Activated T-cell treated with anti-CD3 and anti-CD28 coated beads for 1 hour (primary cell): ENCODE data around the gene ATP5ME.
"Not testable (repeated sequence)": the region's sequence is repeated elsewhere in the genome, so short reads cannot be mapped to it uniquely, and the experiment has no call there.

Experiments
- DNase-seq: peaks from one replicate; pipeline ENCODE4 v3.0.0-alpha.2; 2020; ENCODE audit warnings: low read depth

Gene ATP5ME

DNA sequence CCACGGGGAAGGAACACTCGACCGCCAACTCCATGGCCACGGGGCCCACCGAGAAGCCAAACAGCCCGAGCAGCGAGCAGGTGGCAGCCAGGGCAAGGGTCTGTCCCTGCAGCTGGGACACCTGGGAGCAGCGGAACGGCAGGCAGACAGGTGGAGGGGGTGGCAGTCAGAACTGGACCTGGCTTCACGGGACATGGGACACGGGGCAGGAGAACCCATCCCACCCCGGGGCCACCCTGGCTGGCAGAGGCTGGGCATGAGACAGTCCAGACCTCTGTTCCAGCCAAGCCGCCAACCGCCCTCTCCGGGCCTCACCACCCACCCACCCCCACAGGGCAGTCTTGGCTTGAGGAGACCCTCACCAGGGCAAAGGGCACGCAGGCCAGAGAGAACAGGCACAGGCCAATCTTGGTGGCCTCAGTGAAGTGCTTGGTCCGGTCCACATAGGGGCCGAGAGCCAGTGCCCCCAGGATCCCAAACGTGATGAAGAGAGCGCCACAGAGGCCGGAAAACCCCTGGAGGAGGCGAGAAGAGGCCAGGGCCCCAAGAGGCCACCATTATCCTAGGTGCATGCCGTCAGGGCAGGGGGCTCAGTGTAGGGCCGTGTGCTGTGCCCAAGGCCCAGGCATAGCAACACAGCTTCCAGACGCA, 9.3 kb upstream of the ATP5ME start:
- no peak for DNase-seq

DNA sequence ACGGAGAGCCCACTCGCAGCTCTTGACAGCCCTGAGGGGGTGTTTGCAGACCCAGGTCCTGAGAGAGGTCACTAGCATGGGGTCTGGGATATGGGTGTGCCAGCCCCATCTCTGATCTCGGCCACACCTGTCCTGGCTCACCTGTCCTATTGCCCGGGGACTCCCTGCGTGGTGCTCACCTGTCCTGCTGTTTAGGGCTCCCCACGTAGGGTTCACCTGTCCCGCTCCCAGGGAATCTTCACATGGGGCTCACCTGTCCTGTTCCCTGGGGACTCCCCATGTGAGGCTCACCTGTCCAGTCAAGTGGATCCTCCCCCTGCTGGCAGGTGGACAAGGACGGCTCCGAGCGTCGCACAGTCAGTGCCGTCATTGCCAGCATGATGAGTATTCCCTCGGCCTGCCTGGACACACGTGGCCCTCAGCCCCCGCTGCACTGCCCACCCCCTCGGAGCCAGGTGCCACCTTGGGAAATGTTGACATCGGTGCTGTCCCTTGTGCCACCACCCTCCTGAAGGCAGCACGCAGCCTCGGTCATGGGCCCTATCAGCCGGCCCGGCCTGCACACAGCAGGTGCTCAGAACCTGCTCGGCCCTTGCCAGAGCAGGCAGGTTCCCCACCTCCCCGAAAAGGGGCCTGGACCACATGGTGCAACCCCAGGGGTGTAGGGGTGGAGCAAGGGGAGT, 8.6 kb upstream of the ATP5ME start:
- DNase-seq, result no peak

DNA sequence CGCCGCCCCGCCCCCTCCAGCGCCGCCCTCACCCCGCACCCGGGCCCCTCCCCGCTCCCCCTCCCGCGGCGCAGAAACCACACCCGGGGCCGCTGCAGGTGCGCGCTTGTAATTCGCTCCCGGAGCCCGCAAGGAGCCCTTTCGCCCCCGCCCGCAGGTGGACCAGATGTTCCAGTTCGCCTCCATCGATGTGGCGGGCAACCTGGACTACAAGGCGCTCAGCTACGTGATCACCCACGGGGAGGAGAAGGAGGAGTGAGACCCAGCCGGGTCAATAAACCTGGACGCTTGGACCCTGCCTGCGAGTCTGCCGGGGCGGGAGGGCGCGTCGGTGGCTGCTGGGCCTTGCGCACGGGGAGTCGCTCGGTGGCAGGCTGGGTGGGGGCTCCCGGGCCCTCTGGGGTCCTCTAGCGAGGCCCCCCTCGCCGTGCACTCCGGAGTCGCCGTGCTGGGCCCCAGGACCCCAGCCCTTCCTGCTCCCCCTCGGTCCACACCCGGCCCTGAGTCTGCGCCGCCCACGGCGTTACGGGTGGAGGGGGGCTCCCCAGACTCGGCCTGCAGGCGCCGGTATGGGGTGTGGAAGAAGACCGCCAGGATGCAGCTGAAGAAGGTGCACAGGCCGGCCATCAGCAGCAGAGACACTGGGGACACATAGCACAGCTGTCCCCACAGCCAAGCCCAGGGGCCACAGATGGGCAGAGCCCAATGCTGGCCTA, 7.8 kb upstream of the ATP5ME start:
- no peak for DNase-seq

DNA sequence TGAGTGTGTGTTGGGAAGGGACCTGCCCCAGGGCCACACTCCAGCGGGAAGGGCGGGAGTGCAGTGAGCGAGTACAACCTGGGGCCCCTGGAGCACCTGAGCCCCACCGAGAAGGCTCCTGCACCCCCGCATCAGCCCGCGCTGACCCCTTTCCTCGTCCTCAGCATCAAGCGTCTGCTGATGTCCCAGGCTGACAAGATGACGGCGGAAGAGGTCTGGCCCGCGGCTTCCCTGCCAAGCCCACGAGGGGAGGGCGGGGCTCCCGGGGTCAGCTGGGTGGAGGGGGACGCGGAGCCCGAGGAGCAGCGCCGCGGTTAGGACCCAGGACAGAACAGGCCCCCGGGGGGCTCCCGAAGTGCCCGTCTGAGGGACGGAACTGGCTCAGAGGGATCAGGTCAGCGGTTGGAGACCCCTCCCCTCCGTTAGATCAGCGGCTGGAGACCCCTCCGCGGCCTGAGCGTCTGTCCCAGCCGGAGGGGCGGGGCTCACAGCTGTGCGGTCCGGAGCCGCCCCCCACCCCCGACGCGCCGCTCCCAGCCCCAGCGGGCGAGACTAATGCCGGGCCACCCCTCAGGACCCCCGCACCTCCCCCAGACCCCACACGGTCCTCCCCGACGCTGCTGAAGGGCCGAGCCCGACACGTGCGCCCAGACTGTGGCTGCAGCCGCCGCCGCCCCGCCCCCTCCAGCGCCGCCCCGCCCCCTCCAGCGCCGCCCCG, 7.0 kb upstream of the ATP5ME start:
- DNase-seq, result no peak

DNA sequence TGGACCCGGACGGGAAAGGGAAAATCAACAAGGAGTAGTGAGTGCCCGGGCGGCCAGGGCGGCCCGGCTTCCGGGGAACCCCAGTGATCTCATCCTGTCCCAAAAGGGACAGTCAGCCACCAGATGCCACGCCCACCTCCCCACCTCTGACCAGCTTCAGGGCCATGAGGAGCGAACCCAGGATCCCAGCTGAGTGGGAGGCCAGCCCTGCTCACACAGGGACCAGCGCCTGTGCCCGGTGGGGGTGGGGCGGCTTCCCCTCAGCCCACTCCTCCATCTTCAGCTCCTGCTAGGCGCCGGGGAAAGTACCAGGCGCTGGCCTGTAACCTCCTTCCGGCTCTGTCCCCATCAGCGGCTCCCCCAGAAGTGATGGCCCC, 6.5 kb upstream of the ATP5ME start:
- no peak for DNase-seq

DNA sequence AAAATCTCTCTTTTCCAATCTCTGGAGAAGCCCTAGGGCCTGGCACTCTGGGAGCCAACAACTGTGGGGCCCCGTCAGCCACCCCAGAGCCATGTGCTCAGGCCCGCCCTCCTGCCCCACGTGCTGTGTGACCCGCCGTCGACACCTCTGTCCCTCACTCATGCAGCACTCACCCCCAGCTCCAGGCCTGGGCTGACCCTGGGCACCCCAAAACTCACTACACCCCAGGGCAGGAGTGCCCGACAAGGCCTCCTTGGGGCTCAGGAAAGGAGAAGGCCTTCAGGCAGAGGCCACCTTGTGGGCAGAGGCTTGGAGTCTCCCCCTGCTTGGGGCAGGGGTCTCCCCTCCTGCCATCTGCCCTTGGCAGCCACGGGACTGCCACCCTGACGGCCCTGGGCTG, 6.0 kb upstream of the ATP5ME start:
- DNase-seq, result no peak

DNA sequence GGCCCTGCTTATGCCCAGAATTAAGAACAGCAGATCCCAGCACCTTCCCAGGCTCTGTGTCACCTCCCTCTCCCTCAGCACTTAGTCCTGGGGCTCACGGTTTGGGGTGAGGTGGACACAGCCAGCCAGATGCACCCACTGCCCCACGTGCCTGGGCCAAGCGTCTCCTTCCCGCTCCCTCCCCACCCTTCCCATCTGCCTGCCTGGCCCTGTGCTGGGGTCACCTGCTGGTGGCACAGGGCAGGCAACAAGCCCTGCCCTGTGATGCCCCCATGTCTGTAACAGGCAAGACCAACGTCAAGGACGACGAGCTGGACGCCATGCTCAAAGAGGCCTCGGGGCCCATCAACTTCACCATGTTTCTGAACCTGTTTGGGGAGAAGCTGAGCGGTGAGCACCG, 5.6 kb upstream of the ATP5ME start:
- DNase-seq, result no peak

DNA sequence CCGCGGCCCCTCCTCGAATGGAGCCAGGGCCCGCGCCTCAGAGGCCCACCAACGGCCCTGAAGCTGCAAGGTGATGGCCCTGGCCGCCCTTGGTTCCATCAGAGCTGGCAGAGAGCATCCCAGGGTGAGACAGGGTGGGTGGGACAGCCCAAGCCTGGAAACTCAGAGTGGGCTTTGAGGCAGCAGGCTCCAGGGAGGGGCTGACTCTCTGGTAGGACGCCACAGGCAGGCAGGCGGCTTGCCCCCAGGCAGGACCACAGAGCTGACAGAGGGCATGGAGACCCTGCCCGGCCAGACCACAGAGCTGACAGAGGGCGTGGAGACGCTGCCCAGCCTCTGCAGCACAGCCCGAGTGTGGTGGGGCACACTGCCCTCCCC, 5.0 kb upstream of the ATP5ME start:
- no peak for DNase-seq

DNA sequence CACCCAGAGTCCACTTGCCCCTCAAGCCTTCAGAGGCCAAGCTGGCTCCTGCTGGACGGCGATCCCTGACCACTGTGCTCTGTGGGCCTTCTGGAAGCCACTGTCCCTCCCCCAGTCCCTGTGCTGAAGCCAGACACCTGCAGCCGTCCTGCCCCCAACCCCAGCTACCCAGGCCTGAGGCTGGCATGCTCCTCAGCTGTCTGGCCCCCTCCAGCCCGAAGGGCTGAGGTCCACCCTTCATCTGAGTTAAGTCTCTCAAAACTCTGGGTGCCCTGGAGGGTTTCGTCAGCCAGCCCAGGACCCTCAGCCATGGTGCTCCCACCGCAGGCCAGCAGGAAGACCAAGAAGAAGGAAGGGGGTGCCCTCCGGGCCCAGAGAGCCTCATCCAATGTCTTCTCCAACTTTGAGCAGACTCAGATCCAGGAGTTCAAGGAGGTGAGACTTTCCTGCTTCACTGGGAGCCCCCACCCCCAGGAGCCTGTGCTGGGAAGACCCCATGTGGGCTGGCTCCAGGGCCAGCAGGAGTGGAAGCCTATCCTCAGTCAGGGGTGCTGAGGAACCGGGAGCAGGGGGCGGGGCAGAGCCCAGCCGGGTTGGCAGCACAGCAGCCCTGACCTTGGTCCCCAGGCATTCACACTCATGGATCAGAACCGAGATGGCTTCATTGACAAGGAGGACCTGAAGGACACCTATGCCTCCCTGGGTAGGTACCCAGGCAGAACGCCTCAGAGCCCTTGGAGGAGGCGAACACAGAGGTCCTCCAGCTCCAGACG, 4.4 kb upstream of the ATP5ME start:
- DNase-seq, result no peak

DNA sequence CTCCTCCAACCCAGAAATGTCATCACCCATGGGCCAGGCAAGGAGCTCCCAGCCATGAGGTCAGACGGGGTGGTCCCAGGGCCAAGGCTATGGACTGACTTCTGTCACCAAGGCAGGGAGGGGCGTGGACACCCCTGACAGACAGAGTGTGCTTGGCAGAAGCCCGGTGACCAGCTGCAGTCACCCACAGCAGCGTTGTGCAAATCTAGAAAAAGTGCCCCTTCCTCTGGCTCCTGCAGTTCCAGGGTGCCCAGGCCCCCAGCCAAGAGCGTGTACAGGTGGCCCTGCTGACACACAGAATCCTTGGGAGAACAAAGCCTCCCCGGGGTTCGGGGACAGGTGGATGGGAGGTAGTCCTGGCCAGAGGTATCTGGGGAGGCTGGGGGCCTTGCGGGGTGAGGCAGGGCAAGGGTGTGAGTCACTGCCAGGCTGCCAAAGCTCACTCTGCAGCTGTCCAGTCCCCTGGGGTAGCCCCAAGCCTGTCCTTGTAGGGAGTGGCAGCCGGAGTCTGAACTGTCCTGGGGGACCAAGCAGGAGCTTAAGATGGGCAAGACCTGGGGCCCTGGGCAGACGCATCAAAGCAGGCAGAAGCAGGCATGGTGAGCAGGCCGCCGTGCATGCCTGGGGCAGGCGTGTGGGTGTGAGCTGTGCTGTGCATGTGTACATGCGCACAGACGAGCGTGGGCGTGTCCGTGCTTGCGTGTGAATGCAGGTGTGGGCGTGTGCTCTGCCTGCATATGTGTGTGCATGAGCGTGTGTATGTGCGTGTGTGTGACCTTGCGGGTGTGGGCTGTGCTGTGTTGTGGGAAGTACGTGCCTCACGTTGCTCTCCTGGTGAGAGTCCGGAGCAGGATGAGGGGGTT, 3.6 kb upstream of the ATP5ME start:
- DNase-seq, result no peak

DNA sequence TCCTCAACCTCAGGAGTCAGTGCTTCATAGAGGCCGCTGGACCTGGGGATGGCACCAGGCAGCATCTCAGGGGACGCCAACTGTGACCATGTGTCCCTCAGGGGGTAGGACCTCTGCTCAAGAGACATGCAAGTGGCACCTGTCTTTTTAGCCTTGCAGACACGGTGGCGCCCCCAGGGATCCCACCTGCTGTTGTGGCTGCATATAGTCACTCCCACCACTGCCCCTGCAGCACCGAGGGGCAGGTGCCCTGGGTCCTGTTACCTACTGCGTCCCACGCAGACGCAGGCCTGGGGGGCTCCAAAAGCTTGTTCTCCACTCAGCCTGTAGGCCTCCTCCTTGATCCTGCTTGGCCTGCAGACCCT, 2.8 kb upstream of the ATP5ME start:
- DNase-seq, result no peak

DNA sequence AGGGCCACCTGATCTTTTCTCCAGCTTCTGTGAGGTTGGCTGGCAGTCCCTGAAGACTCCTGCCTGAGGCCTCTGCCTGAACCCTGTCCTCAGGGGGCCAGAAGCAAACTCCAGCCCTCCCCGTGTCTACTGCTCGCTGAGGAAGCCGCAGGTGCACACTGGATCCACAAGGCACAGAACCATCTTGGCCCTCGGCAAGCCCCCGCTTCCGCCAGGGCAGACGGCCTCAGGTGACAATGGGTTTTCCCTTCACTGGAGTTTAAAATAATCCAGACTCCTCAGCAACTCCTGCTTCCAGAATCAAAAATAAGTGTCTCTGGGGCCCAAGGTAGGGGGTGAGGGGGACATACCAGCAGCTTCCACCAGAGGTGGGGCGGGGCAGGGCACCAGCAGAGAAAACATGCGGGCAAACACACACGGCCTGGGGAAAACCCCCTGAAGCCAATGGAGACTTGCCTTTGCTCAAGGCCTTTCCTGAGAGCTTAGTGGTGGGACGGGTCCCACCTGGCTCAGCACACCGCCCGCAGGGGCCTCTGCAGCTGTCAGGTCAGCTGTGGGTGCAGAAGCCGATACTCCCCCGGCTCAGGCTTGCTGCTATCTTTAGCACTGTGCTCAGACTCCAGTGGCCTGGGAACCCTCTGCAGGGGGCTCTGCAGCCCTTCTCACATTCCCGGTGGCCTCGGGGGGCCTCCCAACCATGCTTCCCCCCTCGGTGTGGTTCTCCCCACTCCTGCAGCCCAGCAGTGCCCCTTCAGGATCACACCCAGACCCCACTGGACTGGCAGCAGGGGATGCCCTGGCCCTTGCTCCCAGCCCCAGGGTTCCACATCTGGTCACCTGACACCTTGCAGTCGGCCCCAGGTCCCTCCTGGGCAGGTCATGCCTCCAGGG, 2.1 kb upstream of the ATP5ME start:
- DNase-seq, result no peak

DNA sequence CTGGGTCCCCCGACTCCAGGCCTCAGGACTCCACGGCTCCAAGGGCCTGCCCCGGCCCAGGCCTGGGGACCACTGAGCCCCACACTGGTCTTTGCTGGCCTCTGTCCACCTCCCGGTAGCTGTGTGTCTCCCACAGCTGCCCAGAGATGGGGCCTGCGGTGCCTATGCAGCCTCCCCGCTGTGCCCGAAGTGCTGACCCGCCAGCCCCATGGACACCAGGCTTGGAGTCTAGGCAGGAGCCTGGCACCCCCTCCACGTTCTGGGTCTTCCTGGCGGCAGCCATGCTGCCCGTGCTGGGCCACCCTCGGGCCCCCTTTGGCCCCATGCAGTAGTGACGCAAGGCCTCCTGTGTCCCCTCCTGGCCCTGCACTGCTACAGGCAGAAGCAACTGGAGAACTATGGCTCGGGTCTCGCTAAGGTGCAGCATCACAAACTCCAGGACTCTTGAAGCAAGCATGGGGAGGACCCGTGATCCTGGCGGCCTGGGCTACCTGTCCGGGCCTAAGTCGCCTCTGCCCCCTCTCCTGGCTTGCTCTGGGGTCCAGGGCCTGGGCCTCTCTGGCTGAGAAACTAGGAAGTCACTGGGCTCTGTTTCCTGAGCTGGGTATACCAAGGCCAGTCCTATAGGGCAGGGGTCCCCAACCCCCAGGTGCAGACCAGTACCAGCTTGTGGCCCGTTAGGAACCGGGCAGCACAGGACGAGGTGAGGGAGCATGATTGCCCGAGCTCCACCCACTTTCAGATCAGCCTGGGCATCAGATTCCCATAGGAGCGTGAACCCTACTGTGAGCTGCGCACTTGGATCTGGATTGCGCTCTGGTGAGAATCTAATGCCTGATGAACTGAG, 1.2 kb upstream of the ATP5ME start:
- no peak for DNase-seq

DNA sequence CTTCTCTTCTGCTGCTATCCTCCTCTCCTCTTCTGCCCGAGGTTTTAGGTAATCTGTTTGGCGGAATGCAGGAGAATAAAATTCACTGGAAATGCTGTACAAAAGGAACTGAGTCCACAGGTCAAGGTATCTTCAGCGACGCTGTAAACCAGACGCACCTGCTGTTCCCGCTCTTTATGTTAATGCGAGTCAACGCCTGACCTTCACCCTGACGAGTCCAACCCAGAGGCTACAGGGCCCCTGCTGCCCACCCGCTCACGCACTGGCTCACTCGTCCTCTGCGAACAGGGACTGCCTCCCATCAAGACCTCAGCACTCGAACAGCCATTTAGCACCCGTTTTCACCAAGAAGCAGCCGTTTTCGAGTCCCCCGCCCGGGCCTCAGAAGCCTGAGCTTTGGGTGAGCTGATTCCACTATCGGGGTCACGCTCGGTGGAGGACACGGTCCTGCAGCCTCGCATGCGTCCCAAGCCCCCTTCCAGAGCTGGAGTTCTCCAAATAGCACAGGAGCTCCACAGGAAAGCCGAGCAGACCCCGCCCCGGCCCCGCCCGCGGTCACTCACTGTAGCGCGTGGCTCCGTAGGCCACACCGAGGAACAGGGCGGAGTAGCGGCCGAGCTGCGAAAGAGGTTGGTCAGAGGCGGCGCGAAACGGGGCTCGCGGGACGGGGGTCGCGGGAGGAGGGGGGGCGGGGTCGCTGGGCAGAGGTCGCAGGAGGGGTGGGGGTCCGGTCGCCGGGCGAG, 556 bp downstream of the ATP5ME start:
- no peak for DNase-seq

DNA sequence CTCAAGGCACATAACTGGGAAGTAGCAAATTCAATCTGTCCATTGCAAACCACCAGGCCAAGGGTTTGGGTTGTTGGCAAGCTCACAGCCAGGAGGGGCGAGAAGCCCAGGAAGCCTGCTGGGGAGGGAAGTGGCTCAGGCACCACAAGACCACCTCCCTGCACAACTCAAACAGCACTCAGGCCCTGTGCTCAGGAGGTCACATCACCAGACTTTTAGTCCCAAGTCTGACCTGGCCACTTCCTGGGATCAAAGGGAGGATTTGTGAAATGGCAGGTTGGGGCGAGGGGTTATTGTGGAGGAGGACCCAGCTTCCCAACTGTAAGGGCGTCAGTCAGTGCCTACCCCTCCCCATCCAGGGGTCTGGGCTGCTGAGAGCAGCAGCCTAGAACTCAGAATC, 2.3 kb downstream of the ATP5ME start:
- no peak for DNase-seq

DNA sequence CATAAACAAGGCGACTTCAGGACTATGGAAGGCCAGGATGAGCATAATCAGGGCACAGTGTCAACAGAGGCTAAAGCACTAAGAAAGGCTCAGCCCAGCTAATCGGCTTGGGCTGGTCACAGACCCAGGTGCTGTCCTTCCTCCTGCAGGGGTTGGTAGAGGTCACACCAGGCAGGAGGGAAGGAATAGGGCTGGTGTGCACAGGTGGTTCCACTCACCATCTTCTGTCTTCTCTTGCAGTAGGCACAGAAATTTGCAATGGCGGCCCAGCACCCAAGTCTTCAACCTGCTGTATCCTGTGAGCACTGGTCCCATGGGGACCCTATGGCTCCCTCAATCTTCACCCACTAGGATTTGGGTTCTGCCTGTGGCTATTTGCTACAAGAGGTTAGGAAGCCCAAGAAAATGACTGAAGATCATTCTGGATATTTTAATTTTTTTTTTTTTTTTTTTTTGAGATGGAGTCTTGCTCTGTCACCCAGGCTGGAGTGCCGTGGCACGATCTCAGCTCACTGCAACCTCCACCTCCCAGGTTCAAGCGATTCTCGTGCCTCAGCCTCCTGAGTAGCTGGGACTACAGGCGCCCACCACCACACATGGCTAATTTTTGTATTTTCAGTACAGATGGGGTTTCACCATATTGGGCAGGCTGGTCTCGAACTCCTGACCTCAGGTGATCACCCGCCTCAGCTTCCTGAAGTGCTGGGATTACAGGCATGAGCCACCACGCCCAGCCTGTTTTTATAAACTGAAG, 4.1 kb downstream of the ATP5ME start:
- not testable (repeated sequence) for DNase-seq

DNA sequence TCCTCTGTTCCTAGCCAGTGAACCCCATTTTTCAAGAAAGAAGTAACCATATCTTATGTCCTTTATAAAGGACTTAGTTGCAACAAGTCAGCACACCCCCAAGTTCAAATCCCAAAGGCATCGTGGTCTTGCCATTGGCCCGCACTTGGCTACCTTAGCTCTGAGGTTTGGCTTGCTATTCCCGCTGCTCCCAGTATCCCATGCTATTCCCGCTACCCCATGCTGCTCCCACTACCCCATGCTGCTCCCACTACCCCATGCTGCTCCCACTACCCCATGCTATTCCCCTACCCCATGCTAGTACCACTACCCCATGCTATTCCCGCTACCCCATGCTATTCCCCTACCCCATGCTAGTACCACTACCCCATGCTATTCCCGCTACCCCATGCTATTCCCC, 5.9 kb downstream of the ATP5ME start:
- not testable (repeated sequence) for DNase-seq

DNA sequence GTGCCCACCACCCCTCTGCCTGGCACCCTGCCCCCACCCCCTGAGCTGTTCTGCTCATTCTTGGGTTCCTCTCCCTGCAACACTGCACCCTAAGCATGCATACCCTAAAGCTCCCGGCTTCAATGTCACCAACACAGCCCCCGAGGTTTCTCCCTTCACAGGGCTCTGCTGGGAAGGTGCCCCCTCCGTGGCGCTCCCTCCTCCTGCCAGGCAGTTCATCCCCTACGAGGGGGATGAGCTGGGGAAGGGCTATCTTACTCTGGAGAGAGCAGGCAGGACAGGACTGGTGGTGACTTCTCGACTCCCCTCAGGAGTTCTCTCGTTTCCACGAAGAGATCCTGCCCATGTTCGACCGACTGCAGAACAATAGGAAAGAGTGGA, 6.5 kb downstream of the ATP5ME start:
- DNase-seq, result no peak
